ENCODE results near the gene P3H4.

- no peak for TF ChIP-seq FOXK2 (IDR thresholded peaks at IDR 0.05)
- no peak for TF ChIP-seq NFRKB (IDR thresholded peaks at IDR 0.05)
- no peak for TF ChIP-seq BHLHE40 (IDR thresholded peaks at IDR 0.05; ENCODE audit: borderline replicate concordance)
- no peak for TF ChIP-seq ELF4 (IDR thresholded peaks at IDR 0.05)
- no peak for TF ChIP-seq FOXM1 (IDR thresholded peaks at IDR 0.05; ENCODE audit: borderline replicate concordance)
- TF ChIP-seq L3MBTL2 (conservative IDR thresholded peaks at IDR 0.05): no peak
- no peak for TF ChIP-seq TARDBP (IDR thresholded peaks at IDR 0.05)
- no peak for TF ChIP-seq FOXA1 (IDR thresholded peaks at IDR 0.05)
- TF ChIP-seq ARNT (IDR thresholded peaks at IDR 0.05): no peak
- TF ChIP-seq, protein P1, sequence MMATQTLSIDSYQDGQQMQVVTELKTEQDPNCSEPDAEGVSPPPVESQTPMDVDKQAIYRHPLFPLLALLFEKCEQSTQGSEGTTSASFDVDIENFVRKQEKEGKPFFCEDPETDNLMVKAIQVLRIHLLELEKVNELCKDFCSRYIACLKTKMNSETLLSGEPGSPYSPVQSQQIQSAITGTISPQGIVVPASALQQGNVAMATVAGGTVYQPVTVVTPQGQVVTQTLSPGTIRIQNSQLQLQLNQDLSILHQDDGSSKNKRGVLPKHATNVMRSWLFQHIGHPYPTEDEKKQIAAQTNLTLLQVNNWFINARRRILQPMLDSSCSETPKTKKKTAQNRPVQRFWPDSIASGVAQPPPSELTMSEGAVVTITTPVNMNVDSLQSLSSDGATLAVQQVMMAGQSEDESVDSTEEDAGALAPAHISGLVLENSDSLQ (IDR thresholded peaks at IDR 0.05): no peak
- TF ChIP-seq CTBP1 (IDR thresholded peaks at IDR 0.05; ENCODE audit: borderline replicate concordance): no peak
- TF ChIP-seq ZNF384 (IDR thresholded peaks at IDR 0.05): no peak
Measured at GRCh38 chr17:41785859-41786226, 25.9 kb downstream of the P3H4 start.

Data from HEK293T (cell line).